ENCODE results near the gene FGFR3. TPM values are rescaled to one million over a fixed set of nuclear protein-coding genes. Genes with fewer than 3 reads are reported as not detected.
"Not testable (repeated sequence)": the region's sequence is repeated elsewhere in the genome, so short reads cannot be mapped to it uniquely, and the experiment has no call there.

The FGFR3 gene
- total RNA-seq, 1 experiment from 2014 or later, result 8.2 TPM

DNA sequence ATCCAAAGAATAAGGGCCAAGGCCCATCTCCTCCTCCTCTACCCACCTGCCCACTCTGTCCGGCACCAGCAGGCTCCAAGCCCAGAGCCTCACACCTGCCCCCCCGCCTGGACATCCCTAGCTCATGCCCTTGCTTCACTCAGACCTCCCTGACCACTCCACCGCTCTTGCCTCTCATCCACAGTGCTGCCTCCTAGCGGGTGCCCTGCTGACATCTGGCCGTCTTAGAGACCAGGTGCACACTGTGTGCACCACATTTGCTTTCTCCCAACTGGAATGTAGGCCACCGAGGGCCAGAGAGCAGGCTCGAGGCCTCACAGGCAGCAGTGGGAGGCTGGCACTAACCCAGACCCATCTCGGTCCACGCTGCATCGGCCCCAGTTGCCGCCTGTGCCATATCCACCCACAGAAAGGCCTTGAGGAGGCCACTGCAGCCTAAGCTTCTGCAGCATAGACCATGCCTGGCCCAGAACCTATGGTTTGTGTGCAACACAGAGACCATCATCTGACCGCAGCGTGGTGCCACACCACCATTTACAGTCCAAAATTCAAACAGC, 49.3 kb downstream of the FGFR3 start:
- no peak overlapping the region for H3K27ac ChIP-seq (ENCODE audit: low read length)
- intact Hi-C loops (cut with micrococcal nuclease; ENCODE audit: unreplicated experiment) (no loop called here), in situ Hi-C loops (cut with HindIII; ENCODE audit: low pct_unique_long_range_greater_than_20kb, low sequenced_read_pairs) (no loop called here)
- H3K27me3 ChIP-seq (ENCODE audit: control insufficient read depth, insufficient read depth, low read length), result no peaks in the 10 kb centered on the region
- CTCF ChIA-PET, result interaction anchor here (0.7 kb wide), 1 partner anchor 74 kb away, joined by 5 read pairs; no protein-coding TSS in a partner anchor
- no peaks in the 10 kb centered on the region for H3K9me3 ChIP-seq (ENCODE audit: control insufficient read depth, insufficient read depth, low read depth, low read length)
- no peaks in the 10 kb centered on the region for H3K4me1 ChIP-seq (ENCODE audit: control insufficient read depth, insufficient read depth, low read length)
- peaks cover 4% of the 10 kb centered on the region; the same call in 1 of the 2 replicates for H3K36me3 ChIP-seq (ENCODE audit: control insufficient read depth, insufficient read depth, low read length)
- H3K4me3 ChIP-seq (ENCODE audit: low read depth in 2 of 2, low read length in 2 of 2), result no peak overlapping the region
- TF ChIP-seq SIN3A (IDR thresholded peaks at IDR 0.05; ENCODE audit: borderline replicate concordance, insufficient read depth, low read depth, low read length) (no peak), POLR2AphosphoS5 (IDR thresholded peaks at IDR 0.05; ENCODE audit: low read depth, low read length) (no peak)
- POLR2A ChIA-PET, result interaction anchor here (0.5 kb wide), 1 partner anchor 30 kb away, joined by 7 read pairs; no protein-coding TSS in a partner anchor
- DNase-seq (ENCODE audit: low read depth, low spot score) (no peak), ATAC-seq (peak; percentile 56; the same call in 1 of the 2 replicates)
- BruUV-seq (replicated peaks), result no TSS peak

- Histone ChIP-seq H3K4me3 (ENCODE audit: low read depth in 2 of 2, low read length in 2 of 2) (no peak overlapping the region), H3K9me3 (ENCODE audit: control insufficient read depth, insufficient read depth, low read depth, low read length) (no peaks in the 10 kb centered on the region), H3K4me1 (ENCODE audit: control insufficient read depth, insufficient read depth, low read length) (no peaks in the 10 kb centered on the region), H3K27ac (ENCODE audit: low read length) (no peak overlapping the region), H3K27me3 (ENCODE audit: control insufficient read depth, insufficient read depth, low read length) (no peaks in the 10 kb centered on the region), H3K36me3 (ENCODE audit: control insufficient read depth, insufficient read depth, low read length) (peaks cover 4% of the 10 kb centered on the region; the same call in 1 of the 2 replicates)
- in situ Hi-C loops (cut with HindIII; ENCODE audit: low pct_unique_long_range_greater_than_20kb, low sequenced_read_pairs), result no loop called here
- ChIA-PET POLR2A (interaction anchor here (0.5 kb wide), 1 partner anchor 30 kb away, joined by 7 read pairs; no protein-coding TSS in a partner anchor), CTCF (interaction anchor here (0.7 kb wide), 1 partner anchor 75 kb away, joined by 5 read pairs; no protein-coding TSS in a partner anchor)
- no peak for TF ChIP-seq SIN3A (IDR thresholded peaks at IDR 0.05; ENCODE audit: borderline replicate concordance, insufficient read depth, low read depth, low read length)
- TF ChIP-seq POLR2AphosphoS5 (IDR thresholded peaks at IDR 0.05; ENCODE audit: low read depth, low read length), result no peak
- TF ChIP-seq TCF7L2 (IDR thresholded peaks at IDR 0.05; ENCODE audit: low read depth, low read length), result no peak
- intact Hi-C loops (cut with micrococcal nuclease; ENCODE audit: unreplicated experiment), result no loop called here
- no peak for ATAC-seq
- DNase-seq (ENCODE audit: low read depth, low spot score), result no peak
- no TSS peak for BruUV-seq (replicated peaks)
Measured at GRCh38 chr4:1842993-1843448, 49.9 kb downstream of the FGFR3 start.

- no peaks in the 10 kb centered on the region for H3K4me1 ChIP-seq (ENCODE audit: control insufficient read depth, insufficient read depth, low read length)
- TF ChIP-seq, protein P1, sequence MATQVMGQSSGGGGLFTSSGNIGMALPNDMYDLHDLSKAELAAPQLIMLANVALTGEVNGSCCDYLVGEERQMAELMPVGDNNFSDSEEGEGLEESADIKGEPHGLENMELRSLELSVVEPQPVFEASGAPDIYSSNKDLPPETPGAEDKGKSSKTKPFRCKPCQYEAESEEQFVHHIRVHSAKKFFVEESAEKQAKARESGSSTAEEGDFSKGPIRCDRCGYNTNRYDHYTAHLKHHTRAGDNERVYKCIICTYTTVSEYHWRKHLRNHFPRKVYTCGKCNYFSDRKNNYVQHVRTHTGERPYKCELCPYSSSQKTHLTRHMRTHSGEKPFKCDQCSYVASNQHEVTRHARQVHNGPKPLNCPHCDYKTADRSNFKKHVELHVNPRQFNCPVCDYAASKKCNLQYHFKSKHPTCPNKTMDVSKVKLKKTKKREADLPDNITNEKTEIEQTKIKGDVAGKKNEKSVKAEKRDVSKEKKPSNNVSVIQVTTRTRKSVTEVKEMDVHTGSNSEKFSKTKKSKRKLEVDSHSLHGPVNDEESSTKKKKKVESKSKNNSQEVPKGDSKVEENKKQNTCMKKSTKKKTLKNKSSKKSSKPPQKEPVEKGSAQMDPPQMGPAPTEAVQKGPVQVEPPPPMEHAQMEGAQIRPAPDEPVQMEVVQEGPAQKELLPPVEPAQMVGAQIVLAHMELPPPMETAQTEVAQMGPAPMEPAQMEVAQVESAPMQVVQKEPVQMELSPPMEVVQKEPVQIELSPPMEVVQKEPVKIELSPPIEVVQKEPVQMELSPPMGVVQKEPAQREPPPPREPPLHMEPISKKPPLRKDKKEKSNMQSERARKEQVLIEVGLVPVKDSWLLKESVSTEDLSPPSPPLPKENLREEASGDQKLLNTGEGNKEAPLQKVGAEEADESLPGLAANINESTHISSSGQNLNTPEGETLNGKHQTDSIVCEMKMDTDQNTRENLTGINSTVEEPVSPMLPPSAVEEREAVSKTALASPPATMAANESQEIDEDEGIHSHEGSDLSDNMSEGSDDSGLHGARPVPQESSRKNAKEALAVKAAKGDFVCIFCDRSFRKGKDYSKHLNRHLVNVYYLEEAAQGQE (IDR thresholded peaks at IDR 0.05; ENCODE audit: insufficient read depth in 1 of 2, low read depth in 2 of 2, low read length in 1 of 2), result no peak
- no peak overlapping the region for H3K27ac ChIP-seq (ENCODE audit: low read length)
- BruUV-seq (replicated peaks), result no TSS peak
- intact Hi-C loops (cut with micrococcal nuclease; ENCODE audit: unreplicated experiment), result no loop called here
- no peaks in the 10 kb centered on the region for H3K27me3 ChIP-seq (ENCODE audit: control insufficient read depth, insufficient read depth, low read length)
- H3K4me3 ChIP-seq (ENCODE audit: low read depth in 2 of 2, low read length in 2 of 2), result no peak overlapping the region
- DNase-seq (ENCODE audit: low read depth, low spot score), result no peak
- in situ Hi-C loops (cut with HindIII; ENCODE audit: low pct_unique_long_range_greater_than_20kb, low sequenced_read_pairs), result no loop called here
- ChIA-PET CTCF (no interaction called here), POLR2A (no interaction called here)
- no peaks in the 10 kb centered on the region for H3K9me3 ChIP-seq (ENCODE audit: control insufficient read depth, insufficient read depth, low read depth, low read length)
- H3K36me3 ChIP-seq (ENCODE audit: control insufficient read depth, insufficient read depth, low read length), result peaks cover 3% of the 10 kb centered on the region; the same call in 1 of the 2 replicates
- ATAC-seq, result no peak; the same call in 1 of the 2 replicates
Measured at GRCh38 chr4:1843852-1844251, 50.8 kb downstream of the FGFR3 start.

DNA sequence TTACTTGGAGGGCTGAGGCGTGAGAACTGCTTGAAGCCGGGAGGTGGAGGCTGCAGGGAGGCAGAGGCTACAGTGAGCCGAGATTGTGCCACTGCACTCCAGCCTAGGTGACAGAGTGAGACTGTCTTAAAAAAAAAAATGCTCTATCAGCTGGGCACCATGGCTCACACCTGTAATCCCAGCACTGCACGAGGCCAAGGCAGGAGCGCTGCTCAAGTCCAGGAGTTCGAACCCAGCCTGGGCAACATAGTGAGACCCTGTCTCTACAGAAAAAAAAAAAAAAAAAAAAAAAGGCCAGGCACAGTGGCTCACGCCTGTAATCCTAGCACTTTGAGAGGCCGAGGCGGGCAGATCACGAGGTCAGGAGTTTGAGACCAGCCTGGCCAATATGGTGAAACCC, 51.5 kb downstream of the FGFR3 start:
- intact Hi-C loops (cut with micrococcal nuclease; ENCODE audit: unreplicated experiment); H3K4me1 ChIP-seq (ENCODE audit: control insufficient read depth, insufficient read depth, low read length); H3K4me3 ChIP-seq (ENCODE audit: low read depth in 2 of 2, low read length in 2 of 2); ATAC-seq; H3K27ac ChIP-seq (ENCODE audit: low read length); H3K36me3 ChIP-seq (ENCODE audit: control insufficient read depth, insufficient read depth, low read length); CTCF ChIA-PET; in situ Hi-C loops (cut with HindIII; ENCODE audit: low pct_unique_long_range_greater_than_20kb, low sequenced_read_pairs); BruUV-seq (replicated peaks); H3K27me3 ChIP-seq (ENCODE audit: control insufficient read depth, insufficient read depth, low read length); DNase-seq (ENCODE audit: low read depth, low spot score); H3K9me3 ChIP-seq (ENCODE audit: control insufficient read depth, insufficient read depth, low read depth, low read length); POLR2A ChIA-PET: not testable (repeated sequence)
